Right kidney (tissue), 1 donor: Measurements from ENCODE around the gene CDA.

Experiments used
- DNase-seq: peaks from one replicate; pipeline ENCODE4 v3.0.0-alpha.2; 2016

The CDA gene

DNA sequence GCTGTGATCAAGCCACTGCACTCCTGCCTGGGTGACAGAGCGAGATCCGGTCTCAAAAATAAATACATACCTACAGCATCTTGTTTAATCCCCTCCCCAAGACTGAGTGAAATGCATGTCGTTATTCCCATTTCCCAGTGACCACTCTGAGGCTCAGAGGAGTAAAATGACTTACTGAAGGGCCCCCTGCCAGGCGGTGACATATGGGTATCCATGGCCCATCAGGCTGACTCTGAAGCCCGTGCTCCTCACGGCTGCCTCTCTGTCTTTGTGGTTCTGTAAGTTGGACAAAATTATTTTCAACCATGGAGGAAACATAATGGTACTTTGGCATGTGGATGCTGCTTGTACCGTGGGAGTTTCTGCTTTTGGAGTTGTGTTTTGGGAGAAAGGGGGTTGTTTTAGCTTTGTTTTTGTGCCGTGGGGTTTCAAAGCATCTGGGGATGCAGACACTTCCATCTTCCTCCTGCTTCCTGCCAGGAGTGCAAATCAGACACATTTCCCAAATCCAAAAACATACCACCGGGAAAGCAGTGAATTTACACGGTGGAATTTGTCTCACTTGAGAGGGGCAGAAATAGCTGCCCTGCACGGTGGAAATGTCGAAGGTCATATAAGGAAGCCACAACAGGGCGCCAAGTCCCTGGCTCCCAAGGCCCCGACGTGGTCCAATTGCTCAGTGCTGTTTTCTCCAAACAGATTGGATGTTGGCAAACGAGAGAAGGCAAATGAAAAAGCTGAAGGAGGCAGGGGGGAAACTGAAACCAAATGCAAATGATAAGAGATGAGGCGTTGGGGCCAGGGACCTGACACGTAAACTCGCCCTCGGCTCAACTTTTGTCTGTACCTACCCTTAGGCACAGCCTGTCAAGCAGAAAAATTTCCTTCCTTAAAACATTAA lies 27.3 kb downstream of the CDA start:
- DNase-seq: no peak

DNA sequence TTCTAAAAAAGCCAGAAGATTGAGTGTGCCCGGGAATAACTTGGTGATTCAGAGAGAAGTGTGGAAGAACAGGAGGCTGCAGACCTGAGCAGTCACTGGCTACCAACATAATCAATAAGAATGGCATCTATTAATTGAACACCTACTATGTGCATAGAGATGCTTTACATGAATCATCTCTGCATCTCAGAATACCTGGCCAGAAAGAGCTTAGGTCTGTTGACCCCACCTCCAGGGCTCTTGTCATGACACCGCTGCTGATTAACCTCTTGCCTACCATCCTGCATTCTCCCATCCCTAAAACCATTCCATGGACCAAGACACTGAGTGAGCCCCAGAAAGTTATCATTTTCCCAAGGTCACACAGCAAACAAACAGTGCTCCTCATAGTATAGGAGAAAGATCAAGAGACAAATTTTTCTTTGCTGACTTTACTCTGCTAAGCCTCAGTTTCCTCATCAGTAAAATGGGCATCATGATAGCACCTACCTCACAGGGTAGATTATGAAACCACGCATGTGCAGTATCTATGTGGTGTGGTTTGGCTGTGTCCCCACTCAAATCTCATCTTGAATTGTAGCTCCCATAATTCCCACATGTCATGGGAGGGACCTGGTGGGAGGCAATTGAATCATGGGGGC lies 28.1 kb downstream of the CDA start:
- no peak for DNase-seq

DNA sequence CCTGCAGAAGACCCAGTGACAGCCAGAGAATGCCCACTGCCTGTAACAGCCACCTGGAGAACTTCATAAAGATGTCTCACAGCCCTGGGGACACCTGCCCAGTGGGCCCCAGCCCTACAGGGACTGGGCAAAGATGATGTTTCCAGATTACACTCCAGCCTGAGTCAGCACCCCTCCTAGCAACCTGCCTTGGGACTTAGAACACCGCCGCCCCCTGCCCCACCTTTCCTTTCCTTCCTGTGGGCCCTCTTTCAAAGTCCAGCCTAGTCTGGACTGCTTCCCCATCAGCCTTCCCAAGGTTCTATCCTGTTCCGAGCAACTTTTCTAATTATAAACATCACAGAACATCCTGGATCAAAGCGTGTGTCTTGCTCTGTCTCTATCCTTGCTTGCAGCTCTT lies 29.7 kb downstream of the CDA start:
- DNase-seq: no peak

DNA sequence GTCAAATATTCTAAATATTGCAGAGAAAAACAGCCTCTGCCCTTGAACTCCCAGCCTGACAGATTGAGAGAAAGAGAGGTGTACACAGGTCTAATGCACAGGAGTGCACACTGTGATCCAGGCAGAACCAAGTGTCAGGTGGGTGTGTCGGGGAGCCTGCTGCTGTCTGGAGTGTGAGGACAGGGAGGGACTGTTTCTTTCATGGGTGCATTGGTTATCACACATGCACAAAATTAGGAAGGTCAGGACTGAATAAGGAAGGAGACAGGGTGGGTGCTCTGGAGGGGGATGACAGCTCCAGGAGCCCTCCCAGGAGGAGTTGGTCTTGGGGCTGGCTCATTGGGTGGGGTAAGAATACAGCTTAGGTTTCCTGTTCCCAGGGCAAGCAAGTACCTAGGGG lies 31.1 kb downstream of the CDA start:
- no peak for DNase-seq

DNA sequence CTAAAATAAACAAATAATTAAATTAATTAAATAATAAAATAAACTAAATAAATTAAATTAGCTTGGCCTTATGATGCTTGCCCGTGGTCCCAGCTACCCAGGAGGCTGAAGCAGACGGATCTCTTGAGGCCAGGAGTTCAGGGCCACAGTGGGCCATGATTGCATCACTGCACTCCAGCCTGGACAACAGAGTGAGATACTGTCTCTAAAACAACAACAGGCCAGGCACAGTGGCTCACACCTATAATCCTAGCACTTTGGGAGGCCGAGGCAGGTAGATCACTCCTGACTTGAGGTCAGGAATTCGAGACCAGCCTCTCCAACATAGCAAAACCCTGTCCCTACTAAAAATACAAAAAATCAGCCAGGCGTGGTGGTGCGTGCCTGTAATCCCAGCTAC lies 32.1 kb downstream of the CDA start:
- DNase-seq: no peak

DNA sequence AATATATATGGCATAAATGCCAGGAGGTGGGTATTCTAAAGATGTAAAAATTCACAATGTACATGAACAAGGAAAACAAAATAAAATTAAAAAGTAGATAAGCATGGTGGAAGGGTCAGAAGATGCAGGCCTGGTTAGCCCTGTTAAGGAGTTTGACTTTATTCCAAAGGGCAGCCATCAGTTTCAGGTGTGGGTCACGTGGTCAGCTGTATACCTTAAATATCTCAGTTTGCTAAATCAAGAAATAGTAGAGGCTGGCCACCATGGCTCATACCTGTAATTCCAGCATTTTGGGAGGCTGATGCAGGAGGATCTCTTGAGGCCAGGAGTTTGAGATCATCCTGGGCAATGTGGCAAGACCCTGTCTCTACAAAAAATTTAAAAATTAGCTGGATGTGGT lies 35.8 kb downstream of the CDA start:
- DNase-seq: no peak

DNA sequence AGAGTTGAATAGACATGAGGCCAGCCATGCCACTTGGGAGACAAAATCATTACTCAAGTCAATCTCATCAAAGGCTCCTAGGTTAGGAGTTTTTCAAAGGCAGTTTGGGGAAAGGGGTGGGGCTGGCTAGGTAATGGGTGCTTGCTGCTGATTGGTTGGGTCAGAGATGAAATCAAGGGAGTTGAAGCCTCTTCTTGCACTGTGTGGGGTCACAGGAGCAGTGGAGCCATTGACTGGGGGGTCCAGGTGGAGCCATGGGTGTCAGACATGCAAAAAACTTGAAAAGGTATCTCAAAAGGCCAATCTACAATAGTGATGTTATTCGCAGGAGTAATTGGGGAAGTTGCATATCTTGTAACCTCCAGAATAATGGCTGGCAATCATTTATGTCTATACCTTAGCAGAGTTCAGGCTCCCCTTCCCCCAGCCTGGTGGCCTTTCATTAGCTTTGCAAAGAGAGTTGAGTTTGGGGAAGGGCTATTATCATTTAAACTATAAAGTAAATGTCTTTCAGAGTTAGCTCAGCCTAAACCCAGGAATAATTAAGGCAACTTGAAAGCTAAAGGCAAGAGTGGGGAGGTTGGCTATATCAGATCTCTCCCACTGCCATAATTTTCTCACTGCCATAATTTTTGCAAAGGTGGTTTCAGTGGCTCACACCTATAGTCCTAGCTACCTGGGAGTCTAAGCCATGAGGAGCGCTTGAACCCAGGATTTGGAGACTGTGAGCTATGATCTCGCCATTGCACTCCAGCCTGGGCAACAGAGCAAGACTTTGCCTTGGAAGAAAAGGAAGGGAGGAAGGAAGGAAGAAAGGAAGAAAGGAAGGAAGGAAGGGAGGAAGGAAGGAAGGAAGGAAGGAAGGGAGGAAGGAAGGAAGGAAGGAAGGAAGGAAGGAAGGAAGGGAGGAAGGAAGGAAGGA lies 36.5 kb downstream of the CDA start:
- DNase-seq: no peak

DNA sequence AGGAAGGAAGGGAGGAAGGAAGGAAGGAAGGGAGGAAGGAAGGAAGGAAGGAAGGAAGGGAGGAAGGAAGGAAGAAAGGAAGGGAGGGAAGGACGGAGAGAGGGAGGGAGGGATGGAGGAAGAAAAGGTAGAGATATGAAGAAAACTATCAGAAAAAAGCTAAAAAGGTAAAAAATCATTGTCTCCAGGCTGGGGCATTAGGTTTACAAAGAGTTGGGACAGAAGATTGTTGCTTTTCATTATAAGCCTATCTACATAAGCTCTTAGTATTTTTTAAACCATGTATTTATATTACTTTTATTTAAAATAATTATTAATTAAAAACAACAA lies 37.2 kb downstream of the CDA start:
- DNase-seq: no peak

DNA sequence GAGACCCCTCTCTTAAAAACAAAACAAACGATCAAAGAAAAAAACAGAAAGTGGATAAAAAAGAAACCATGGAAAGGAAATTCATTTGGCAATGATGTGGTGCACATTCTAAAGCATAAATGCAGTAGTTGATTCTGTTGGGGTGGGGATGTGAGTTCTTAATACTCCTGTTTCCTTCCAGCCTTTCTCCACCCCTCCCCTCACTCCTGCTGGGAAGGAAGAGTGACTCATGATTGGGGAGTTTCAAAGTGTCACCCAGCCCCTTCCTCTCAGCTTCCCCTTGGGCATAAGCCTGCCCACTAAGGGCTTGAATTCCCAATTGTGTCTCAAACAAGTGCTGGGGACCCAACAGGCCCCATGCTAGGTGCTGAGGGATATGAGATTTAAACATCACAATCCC lies 37.6 kb downstream of the CDA start:
- no peak for DNase-seq

DNA sequence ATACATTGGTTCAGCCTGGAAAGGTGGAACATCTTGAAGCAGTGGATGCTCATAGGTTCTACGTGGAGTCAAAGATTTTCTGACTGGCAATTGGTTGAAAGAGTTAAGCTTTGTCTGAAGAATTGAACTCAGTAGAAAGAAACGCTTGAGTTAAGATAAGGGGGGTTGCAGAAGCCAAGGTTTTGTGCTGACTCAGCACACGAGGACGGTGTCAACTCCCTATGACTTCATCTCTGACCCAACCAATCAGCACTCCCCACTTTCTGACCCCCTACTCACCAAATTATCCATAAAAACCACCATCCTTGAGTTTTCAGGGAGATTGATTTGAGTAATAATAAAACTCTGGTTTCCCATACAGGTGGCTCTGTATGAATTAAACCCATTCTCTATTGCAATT lies 41.8 kb downstream of the CDA start:
- DNase-seq: no peak

DNA sequence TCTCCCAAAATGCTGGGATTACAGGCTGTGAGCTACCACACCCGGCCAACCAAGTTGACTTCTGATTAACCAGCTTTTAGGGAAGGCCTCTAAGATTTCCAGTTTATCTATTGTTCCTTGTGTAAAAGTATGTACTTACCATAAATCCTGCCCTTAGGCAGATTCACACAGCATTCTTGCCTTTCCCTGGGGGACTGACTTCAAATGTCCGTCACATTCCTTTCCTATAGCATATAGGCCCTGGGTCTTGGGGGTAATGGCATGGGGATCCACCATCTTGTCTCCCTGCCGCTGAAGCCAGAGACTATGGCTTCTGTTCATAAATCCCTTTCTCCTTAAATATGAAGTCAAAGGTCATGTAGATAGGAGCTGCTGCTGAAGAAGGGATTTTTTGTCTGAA lies 43.5 kb downstream of the CDA start:
- no peak for DNase-seq

DNA sequence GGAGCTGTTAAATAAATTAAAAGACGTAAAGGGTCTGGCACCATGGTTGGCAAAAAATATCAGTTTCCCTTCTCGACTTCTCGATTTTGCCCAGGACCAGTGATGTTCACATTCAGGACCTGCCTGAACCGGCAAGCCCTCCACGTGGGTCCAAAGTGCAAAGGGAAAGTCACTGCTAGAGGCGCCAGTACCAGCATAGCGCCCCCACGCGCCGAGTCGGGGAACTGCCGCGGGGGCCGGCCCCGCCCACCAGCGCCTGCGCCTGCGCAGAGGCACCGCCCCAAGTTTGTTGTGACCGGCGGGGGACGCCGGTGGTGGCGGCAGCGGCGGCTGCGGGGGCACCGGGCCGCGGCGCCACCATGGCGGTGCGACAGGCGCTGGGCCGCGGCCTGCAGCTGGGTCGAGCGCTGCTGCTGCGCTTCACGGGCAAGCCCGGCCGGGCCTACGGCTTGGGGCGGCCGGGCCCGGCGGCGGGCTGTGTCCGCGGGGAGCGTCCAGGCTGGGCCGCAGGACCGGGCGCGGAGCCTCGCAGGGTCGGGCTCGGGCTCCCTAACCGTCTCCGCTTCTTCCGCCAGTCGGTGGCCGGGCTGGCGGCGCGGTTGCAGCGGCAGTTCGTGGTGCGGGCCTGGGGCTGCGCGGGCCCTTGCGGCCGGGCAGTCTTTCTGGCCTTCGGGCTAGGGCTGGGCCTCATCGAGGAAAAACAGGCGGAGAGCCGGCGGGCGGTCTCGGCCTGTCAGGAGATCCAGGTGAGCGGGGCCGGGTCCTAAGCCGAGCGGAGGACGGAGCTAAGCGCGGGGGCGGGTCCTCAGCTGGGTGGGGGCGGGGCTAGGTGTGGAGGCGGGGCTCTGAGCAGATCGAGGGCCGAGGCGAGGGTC lies 44.5 kb downstream of the CDA start, which contains the start of gene PINK1:
PINK1 (plus strand) TSS at position 269 of the 875 bp plus-strand sequence; CDS start at position 360, 91 bp downstream.
- DNase-seq: peak; percentile 91

DNA sequence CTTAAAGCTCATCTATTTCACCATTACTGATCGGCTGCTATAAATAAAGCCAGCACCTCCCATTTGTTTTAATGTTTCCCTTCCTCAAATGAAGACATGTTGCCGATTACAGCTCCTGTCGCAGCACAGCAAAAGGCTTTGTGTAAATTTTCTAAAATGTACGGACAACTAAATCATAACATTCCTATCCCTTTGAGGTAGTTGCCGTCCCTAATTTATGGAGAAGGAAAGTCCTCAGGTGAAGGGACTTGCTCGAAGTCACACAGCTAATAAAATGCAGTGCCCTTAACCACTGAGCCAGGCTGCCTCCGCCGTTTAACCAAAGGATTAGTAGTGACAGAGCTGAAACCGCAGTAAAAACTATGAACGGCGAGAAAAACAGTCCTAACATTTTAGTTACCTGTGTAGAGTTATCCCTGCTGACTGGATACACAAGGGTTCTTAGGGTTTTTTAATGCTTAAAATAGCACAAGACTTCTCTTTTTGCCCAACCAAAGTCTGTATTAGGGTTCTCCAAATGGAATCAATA lies 45.2 kb downstream of the CDA start:
- DNase-seq: no peak

DNA sequence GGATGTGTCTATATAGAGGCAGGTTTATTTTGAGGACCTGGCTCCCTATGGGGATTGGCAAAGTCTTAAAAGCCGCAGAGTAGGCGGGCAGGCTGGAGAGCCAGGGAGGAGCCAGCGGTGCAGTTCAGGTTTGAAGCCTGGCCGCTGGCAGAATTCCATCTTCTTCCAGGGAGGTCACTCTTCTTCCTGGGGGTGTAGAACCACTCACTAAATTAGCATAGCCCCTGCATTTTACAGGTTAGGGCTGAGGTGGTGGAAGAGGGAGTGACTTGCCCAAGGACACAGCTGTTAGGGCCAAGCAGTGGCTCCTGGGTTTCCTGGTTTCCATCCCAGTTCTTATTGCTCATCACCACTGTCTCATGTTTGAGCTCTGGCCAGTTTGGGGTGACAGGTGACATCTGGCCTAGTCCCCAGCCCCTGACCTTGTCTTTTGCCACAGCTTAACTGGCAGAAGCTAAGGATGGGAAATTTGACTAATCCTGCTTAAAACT lies 45.7 kb downstream of the CDA start:
- no peak for DNase-seq

DNA sequence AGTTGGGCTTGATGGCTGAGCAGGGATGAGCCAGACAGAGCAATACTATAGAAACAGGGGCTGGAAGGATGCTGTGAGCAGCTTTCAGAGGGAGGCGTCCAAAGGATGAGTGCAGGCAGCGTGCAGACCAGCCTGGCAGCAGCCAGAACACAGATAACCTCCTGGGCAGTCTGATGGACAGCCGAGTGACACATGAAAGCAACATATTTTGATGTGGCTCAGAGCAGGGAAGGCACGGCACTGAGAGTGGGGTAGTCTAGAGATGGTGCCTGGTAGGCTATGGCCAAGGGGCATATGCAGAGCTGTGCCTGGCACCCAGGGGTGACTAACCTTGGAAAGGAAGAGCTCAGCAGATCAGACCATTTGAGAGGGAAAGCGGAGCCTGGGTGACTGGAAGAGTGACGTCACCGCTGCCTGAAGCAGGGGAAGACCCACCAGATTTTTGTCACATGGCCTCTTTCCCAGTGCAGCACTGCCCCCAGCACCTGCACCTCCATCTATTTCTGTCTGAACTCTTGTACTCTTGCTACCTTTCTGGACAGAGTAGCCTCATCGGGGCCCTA lies 48.0 kb downstream of the CDA start:
- no peak for DNase-seq

DNA sequence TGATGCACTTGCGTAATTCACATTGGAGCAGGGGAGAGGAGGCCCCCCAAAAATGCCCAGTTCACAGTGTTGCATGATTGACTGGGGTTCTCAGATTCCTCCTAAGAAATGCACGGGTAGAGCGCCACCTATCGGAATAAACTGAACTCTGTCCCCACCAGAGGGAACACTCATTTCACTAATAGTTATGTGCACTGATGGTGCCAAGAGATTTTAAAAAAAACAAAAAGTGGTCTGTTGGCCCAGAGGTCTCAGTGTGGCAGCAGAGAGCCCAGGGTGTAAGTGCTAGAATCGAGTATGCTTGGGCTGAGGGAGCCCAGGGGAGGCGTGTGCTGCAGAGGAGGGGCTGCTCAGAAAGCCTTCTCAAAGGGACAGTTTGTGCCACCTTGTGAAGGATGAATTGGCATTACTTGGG lies 51.3 kb downstream of the CDA start:
- DNase-seq: peak; percentile 33

DNA sequence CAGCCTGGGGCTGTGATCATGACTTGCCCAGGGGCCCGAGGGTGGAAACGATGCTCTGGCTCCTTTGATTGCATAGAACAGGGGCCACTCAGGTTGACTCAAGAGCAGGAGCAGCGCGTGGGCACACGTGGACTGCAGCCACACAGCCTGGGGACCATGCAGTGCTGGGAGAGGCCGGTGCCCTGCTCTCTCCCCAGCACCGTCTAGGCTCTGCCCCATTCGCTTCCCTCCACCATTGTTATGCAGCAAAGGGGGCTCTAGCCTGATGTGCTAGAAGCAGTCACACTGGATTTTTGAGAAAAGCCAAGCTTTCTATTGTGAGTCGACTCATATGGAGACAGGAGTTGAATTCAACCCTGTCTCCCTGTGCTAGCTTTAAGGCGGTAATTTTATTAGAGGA lies 53.1 kb downstream of the CDA start:
- no peak for DNase-seq

DNA sequence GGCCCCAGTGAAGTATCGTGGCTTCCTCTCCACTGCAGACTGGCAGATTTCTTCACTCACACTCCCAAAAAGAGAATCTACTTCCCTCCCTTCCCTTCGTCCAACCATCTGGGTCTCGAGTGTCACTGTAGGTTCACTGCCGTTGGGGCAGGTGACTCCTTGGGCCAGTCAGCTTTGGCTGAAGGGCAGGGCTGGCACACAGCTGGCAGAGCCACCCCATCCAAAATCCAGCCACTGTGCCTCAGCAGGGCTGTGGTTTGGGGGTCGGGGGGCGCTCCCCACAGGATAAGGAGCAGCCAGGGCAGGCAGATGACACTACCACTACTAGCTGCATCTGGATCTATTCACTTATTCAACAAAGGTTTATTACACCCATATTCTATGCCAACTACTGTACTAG lies 54.2 kb downstream of the CDA start:
- DNase-seq: no peak

DNA sequence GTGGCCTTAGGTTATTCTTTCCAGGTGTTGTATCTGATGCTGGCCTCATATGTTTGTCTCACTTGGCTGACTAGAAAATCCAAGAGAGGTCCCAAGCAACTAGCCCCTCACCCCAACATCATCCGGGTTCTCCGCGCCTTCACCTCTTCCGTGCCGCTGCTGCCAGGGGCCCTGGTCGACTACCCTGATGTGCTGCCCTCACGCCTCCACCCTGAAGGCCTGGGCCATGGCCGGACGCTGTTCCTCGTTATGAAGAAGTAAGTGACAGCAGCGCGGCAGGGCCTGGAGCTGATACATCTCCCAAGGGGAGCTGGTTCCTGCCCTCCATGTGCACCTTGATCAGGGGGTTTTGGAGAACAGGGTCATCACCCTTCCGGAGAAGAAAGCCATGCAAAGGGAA lies 55.5 kb downstream of the CDA start:
- DNase-seq: no peak

DNA sequence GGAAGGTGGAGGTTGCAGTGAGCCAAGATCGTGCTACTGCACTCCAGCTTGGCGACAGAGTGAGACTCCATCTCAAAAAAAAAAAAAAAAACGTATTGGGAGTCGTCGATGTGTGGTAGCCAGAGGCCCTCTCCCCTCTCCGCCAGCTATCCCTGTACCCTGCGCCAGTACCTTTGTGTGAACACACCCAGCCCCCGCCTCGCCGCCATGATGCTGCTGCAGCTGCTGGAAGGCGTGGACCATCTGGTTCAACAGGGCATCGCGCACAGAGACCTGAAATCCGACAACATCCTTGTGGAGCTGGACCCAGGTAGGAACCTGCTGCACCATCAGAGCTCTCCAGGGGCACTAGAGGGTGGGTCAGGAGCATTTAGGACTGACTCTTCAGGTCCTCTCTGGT lies 56.5 kb downstream of the CDA start:
- no peak for DNase-seq

DNA sequence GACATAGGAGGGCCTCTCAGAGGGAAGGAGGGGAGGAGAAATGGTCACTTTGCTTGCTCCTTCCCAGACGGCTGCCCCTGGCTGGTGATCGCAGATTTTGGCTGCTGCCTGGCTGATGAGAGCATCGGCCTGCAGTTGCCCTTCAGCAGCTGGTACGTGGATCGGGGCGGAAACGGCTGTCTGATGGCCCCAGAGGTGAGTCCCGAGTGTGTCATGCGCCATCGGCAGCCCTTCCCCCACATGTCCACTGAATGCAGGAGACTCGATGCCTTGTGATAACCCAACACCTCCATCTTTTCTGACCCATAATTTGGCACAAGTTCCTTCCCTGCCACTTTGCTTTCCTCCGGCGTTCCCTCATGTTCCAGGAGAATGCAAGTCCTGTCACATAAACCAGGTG lies 59.5 kb downstream of the CDA start:
- DNase-seq: no peak
